Measurements from ENCODE around the gene NXPE3.

- TF ChIP-seq EZH2 (IDR thresholded peaks at IDR 0.05; ENCODE audit: insufficient read depth, poor library complexity, severe bottlenecking) (no peak), EZH2phosphoT487 (IDR thresholded peaks at IDR 0.05; ENCODE audit: insufficient read depth, low read depth) (no peak)
Observed at GRCh38 chr3:101853982-101854381, 75.0 kb downstream of the NXPE3 start.

All from GM23248 (cell line).